ENCODE results near the gene CDKN1A. TPM values are rescaled to one million over a fixed set of nuclear protein-coding genes. Genes with fewer than 3 reads are reported as not detected.

Gene CDKN1A
- total RNA-seq, 1 donor from 2014 or later, result 151 TPM

DNA sequence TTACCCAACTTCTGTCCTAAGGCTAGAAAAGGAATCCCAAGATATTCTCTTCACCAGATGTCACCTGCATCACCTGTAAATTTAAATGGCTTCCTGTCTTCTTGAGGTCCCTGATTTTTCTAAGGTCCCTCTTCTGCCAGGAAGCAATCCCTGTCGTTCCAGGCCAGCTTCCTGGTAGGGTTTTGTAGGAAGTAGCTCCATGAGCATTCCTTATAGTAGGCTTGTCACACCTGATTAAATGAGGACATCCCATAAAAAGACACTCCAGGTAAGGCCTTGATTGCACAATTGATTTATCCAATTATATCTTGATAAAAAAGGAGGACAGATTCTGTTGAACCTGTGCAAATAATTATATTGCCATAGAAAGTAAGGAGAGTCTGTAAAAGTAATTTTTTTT, 27.8 kb downstream of the CDKN1A start:
- ATAC-seq (no peak), DNase-seq (no peak)
- Histone ChIP-seq H3K9me3 (no peaks in the 10 kb centered on the region), H3K36me3 (no peaks in the 10 kb centered on the region), H3K4me1 (no peaks in the 10 kb centered on the region), H3K4me3 (no peak overlapping the region), H3K27me3 (no peaks in the 10 kb centered on the region), H3K27ac (no peak overlapping the region)
- intact Hi-C loops (cut with DNase I), result no loop called here
- TF ChIP-seq, protein P1, sequence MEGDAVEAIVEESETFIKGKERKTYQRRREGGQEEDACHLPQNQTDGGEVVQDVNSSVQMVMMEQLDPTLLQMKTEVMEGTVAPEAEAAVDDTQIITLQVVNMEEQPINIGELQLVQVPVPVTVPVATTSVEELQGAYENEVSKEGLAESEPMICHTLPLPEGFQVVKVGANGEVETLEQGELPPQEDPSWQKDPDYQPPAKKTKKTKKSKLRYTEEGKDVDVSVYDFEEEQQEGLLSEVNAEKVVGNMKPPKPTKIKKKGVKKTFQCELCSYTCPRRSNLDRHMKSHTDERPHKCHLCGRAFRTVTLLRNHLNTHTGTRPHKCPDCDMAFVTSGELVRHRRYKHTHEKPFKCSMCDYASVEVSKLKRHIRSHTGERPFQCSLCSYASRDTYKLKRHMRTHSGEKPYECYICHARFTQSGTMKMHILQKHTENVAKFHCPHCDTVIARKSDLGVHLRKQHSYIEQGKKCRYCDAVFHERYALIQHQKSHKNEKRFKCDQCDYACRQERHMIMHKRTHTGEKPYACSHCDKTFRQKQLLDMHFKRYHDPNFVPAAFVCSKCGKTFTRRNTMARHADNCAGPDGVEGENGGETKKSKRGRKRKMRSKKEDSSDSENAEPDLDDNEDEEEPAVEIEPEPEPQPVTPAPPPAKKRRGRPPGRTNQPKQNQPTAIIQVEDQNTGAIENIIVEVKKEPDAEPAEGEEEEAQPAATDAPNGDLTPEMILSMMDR (IDR thresholded peaks at IDR 0.05), result no peak

DNA sequence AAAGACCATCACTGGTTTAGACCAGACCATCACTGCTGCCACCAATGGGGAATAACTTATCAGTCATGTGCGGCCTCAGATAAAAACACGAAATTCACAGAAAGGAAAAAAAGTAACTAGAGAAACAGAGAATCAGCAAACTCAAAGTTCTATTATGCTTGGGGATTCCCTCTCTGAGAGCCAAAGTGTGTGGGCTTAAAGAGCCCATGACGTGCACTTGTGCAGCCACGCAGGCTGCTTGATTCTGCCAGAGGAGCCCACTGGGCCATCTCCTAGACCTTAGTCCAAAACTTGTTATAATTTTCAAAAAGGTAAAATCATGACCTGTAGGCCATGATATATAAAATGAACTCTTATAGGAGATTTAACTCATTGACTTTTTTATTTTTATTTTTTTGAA, 34.3 kb downstream of the CDKN1A start:
- Histone ChIP-seq H3K27ac (no peak overlapping the region), H3K4me1 (no peaks in the 10 kb centered on the region), H3K27me3 (no peaks in the 10 kb centered on the region), H3K4me3 (no peak overlapping the region), H3K36me3 (no peaks in the 10 kb centered on the region), H3K9me3 (no peaks in the 10 kb centered on the region)
- ATAC-seq (no peak), DNase-seq (no peak)
- TF ChIP-seq, protein P1 (IDR thresholded peaks at IDR 0.05), result no peak
- intact Hi-C loops (cut with DNase I), result no loop called here

DNA sequence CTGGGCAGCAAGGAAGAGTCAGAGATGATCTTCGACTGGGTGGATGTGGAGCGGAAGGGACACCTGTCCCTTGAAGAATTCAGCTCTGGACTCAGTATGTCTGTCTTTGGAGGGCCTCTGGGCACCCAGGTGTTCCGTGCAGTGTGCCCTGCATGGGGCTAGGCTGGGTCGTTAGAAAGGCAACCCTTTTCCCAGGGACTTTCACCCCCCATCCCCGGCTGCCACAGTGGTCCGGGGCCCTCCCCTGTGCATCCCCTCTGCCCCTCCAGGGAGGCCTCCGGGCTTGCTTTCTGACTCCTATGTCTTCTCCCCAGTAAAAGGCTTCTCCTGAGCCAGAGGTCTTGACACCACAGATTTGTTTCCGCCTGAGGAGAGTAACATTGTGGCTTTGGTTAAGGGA, 35.3 kb downstream of the CDKN1A start:
- no peak for DNase-seq
- TF ChIP-seq, protein P1 (IDR thresholded peaks at IDR 0.05), result no peak
- intact Hi-C loops (cut with DNase I), result no loop called here

DNA sequence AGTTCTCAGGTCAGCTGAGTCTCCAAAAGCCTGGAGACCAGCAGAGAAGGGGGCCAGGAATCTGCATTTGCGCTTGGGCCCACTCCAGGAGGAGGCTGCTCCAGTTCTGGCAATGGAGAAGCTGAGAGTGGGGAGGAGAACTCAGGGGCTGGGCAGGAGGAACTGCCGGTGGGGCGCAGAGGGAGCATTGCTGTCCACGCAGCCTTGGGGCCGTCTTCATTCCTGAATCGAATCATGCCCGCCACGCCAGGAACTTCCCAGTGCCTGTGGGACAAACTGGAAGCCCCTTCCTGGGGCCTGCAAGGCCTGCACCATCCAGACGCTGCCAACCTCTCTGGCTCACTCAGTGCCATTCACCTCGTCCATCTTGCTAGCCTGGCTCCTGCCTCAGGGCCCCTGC, 36.0 kb downstream of the CDKN1A start:
- Histone ChIP-seq H3K4me3 (no peak overlapping the region), H3K9me3 (no peaks in the 10 kb centered on the region), H3K27ac (no peak overlapping the region), H3K36me3 (no peaks in the 10 kb centered on the region), H3K4me1 (no peaks in the 10 kb centered on the region), H3K27me3 (no peaks in the 10 kb centered on the region)
- intact Hi-C loops (cut with DNase I), result no loop called here
- ATAC-seq (no peak), DNase-seq (no peak)
- TF ChIP-seq, protein P1 (IDR thresholded peaks at IDR 0.05), result no peak

More for the DNA sequence above, 35.3 kb downstream of the CDKN1A start:
- H3K4me1 ChIP-seq, result no peaks in the 10 kb centered on the region
- H3K36me3 ChIP-seq, result no peaks in the 10 kb centered on the region
- H3K9me3 ChIP-seq, result no peaks in the 10 kb centered on the region
- H3K27me3 ChIP-seq, result no peaks in the 10 kb centered on the region
- no peak overlapping the region for H3K4me3 ChIP-seq
- ATAC-seq, result no peak
- H3K27ac ChIP-seq, result no peak overlapping the region

DNA sequence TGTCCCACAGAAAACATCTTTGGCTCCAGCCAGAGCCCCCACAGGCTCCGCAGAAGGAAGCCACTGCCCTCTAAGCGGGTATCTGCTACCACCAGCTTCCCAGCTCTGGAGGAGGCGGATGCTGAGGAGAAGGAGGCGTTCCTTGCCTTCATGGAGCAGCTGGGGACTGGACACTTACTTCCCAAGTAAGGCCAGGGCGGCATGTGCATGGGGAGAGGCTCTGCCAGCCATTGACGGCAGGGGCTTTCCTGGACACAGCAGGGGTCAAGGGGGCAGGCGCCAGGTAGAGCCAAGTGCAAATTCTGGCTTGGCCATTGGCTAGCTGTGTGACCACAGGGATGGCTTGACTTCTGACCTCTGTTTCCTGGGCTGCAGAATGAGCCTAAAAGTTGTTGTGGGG, 37.0 kb downstream of the CDKN1A start:
- Histone ChIP-seq H3K27me3 (no peaks in the 10 kb centered on the region), H3K4me3 (no peak overlapping the region), H3K36me3 (no peaks in the 10 kb centered on the region), H3K9me3 (no peaks in the 10 kb centered on the region), H3K4me1 (no peaks in the 10 kb centered on the region), H3K27ac (no peak overlapping the region)
- DNase-seq (peak; percentile 42), ATAC-seq (no peak)
- TF ChIP-seq, protein P1 (IDR thresholded peaks at IDR 0.05), result no peak
- intact Hi-C loops (cut with DNase I), result no loop called here

DNA sequence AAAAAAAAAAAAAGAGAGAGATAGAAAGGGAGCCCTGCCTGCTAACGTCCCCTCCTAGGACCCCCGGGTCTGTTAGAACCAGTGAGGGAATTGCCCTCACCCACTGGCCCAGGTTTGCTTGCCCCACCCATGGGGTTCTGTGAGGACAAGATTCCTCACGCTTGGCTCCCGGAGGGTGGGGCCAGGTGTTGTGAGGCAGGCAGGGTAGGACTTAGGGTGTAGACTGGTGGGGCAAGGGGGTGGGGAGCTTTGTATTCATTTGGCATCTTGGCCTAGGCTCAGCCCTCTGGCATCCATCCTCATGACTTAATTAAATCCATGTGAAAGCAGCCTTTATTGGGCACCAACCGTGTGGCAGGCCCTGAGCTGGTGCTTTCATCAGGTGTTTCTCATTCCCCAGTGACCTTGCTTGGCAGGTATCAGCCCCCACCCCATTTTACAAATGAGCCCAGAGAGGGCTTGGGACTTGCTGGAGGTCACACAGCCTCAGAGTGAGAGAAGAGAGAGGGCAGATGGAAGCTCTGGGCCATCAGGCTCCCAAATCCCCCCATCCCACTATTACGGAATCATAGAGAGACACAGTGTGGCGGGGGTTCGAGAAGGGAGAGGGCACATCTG, 38.1 kb downstream of the CDKN1A start:
- H3K9me3 ChIP-seq, result no peaks in the 10 kb centered on the region
- no peaks in the 10 kb centered on the region for H3K27me3 ChIP-seq
- H3K4me1 ChIP-seq, result no peaks in the 10 kb centered on the region
- DNase-seq (peak; percentile 48), ATAC-seq (no peak)
- TF ChIP-seq, protein P1 (IDR thresholded peaks at IDR 0.05), result no peak
- intact Hi-C loops (cut with DNase I), result no loop called here
- H3K4me3 ChIP-seq, result no peak overlapping the region
- H3K27ac ChIP-seq, result no peak overlapping the region
- no peaks in the 10 kb centered on the region for H3K36me3 ChIP-seq
